Tongue (tissue), 2 donors: Measurements from ENCODE around the gene PRSS56. TPM values are rescaled to one million over a fixed set of nuclear protein-coding genes. Genes with fewer than 3 reads are reported as not detected.
A peak's percentile ranks its signal among the peaks of the same experiment; 100 is the strongest.

Experiments
- DNase-seq: peaks from one replicate; pipeline ENCODE4 v3.0.0-alpha.2; 2015
- total RNA-seq: library from RNA; depleted of rRNA; stranded (reverse); fragments of >200 nt; gene quantifications from one replicate; pipeline ENCODE4 v1.2.3, GENCODE V29; 2014

The PRSS56 gene
- total RNA-seq, result 0.82 TPM

DNA sequence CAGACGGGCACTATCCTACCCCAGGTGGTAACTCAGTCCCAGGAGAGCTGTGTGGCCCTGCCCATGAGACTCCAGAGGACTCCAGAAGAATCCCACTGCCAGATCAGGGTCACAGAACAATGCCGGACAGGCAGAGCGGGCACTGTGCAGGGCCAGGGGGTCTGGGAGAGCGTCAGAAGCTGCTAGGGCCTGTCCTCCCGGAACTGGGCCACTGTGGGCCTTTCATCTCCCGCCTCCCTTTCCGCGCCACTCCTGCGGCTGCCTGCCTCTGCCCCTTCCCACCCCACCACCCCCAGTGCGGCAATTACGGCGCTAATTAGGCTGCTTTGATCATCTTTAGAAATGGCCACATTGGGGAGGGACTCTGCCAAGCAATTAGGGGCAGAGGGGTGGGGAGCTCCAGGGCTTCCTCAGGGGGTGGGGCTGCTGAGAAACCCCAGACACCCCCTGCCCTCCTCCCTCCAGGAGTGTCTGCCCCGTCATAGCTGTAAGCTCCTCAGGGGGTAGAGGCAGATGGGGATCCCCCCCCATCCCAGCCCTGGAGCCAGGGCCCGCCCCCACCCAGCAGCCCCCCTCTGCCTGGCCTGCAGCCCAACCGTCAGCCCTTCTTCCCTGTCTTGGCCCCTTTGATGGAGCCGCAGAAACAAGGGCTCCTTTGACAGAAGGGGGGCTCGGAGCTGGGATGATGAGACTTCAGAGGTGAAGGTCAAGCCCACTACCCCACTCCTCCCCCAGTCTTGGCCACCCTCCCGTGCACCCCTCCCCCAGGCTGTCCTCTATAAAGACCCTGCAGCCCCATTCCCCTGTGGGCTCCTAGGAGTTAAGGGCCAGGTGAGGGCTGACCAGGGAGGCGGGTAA lies at the start of gene PRSS56:
Gene PRSS56, plus strand, starts transcription at position 808 of the 858 bp plus-strand sequence. CDS start 211 bp downstream, outside the sequence.
- no peak for DNase-seq

GRCh38 chr2:232473467-232473890 lies 46.7 kb upstream of the PRSS56 start:
- DNase-seq, result peak; percentile 89

DNA sequence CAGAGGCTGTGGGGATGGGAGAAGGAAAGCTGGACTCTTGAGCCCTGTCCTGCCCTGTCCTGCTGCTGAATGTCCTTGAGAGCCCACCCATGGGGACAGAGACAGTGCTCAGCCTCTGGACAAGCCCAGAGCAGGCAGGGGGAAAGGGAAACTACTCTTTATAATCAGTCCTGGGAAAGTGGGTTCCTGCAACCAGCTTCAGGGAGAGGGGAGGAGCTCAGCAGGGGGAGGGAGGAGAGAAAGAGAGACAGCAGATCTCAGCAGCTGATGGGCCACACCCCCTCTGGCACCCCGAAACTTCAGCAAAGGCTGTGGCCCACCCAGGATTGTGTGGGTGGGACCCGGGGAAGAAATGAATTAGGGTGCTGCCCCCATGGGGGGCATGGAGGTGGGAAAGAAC lies 44.1 kb upstream of the PRSS56 start:
- DNase-seq, result no peak

- no peak for DNase-seq
These were observed 43.4 kb upstream of the PRSS56 start for GRCh38 chr2:232476791-232477190.

DNA sequence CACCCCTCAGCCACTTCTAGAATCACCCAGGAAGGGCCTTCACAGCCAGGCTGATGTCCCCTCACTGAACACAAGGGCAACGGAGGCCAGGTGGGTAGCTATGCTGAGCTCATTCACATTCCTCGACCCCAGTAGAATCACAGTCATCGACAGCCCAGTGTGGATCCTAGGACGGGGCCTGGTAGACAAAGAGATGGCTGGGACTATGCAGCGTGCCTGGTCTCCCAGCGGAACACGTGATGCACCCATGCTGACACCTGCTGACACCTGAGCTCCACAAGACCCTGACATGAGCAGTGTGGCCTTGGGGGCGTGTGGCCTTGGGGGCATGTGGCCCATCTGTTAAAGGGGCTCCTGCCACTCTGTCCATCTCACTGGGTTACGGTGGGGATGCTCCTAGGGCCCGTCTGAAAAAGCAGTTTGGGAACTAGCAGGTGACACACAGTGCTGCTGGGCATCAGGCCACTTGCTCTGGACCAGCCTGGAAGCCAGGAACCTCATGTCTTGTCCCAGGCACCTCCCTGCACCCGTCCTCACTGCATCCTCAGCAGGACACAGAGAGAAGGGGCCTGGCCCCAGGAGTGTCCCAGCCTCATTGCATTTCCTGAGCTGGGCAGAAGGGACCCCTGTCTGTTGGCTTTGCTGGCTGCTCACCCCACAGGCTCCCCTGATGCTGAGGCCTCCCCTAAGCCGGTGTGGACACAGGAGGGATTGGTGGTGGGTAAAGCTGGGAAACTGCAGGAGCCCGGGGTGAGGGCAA lies 42.3 kb upstream of the PRSS56 start:
- no peak for DNase-seq

DNA sequence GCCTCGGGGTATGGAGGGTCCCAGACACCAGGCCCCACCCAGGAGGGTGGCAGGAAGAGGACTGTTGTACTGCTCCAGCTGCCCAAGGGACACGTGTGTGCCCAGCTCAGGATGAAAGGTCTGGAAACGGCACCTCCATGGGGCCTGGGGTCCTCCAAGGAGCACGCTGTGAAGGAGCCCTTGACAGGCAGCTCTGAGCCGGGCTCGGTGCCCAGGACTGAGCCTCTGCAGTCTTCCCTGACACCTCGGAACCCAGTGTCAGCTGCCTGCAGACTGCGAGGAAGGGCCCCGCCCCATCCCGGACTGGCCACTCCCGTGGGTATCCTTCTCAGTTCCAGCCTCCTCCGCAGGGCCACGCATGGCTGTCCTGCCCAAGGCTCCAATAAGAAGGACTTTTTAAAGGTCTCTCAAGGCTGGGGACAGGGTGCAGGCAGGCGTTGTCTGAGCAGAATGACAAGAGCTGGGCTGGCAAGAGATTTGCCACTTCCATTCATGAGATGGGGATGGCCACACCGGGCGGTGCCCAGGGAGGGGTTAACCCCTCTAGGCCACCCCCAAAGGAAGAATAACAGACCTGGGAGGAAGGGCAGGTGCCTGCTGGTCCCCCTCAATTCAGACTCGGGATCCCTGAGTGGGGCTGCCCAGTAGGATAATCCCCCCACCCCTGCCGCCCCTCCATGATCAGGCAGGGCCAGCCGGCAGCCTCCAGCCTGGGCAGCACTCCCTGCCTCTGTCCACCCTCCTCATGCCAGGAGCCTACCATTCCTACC lies 41.4 kb upstream of the PRSS56 start:
- no peak for DNase-seq

- no peak for DNase-seq
These were observed 40.6 kb upstream of the PRSS56 start for GRCh38 chr2:232479341-232480200.

DNA sequence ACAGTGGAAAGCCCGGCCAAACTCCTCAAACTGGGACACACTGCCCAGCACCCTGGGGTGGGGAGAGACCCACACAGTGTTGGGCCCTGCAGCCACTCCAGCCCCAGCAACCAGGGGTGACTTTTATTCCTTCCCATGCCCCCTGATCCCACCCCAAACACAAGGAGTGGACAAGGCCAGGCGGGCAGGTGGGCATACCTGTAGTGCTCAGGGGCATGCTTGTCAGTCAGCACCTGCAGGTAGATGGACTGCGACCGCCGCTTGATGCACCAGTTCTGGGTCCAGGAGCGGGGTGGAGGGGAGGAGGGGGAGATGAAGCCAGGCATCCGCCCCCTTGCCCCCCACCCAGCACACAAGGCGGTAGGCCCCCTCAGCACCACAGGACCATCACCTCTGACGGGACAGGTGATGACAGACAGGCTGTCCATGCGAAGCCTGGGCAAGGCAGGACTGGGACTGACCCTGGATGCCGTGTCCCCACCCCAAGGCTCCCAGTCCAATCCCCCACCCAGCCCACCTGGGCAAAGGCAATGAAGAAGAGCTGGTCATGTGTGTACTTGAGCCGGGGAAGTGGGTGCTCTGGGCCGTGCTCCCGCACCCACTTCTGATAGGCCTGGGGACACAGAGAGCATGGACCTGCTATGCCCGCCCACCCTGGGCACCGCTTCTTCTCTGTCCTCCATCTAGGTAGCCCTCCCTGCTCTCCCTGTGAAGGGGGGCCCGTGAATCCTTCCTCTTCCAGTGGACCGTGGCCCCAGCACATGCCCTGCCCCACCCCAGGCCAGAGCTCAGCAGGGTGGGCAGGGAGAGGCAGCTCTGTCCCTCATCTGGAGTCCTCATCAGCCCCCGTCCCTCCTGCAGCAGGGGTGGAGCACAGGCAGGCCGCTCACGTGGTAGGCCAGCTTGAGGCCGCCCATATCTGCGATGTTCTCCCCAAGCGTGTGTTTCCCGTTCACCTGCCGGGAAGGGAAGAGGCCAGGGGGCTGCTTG lies 39.7 kb upstream of the PRSS56 start:
- DNase-seq, result no peak

- no peak for DNase-seq
These were observed 38.7 kb upstream of the PRSS56 start for GRCh38 chr2:232481322-232482140.

DNA sequence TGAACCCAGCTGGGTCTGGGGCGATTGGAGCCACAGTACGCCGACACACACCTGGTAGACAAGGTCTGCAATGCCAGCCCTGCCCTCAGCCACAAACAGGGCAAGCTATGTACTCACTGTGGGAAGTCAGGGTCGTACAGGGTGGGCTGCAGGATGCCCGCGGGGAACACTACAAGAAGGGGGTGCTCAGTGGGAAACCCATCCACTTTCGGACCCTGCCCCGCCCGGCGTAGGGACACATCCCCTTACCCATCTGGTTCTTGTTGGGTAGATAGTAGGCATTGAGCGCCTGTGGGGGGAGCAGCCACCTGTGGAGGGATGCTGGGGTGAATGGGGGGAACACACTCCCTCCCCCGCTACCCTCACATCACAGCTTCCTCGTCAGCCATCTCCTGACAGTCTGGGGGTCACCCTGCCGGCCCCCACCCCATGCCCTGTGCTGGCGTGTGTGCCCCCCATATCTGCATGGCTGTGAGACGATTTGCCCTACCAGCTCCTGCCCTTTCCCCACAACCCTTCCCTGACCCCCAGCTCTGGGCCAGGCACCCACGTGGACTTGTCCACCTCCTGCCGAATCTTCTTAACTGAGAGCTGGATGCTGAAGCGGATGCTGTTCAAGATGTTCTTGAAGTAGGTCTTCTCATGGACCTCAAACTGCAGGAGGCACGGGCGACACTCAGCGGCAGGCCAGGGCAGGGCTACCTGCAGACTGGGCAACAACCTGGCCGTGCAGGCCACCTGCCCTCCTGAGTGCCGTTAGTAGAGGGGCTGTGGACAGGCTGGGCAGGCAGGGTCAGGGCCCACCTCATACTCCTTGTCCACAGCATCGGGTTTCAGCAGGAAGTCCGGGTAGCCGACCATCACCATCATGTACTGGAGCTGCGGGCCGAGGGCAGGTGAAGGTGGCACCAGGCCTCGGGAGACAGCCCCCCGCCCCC lies 37.6 kb upstream of the PRSS56 start:
- no peak for DNase-seq

DNA sequence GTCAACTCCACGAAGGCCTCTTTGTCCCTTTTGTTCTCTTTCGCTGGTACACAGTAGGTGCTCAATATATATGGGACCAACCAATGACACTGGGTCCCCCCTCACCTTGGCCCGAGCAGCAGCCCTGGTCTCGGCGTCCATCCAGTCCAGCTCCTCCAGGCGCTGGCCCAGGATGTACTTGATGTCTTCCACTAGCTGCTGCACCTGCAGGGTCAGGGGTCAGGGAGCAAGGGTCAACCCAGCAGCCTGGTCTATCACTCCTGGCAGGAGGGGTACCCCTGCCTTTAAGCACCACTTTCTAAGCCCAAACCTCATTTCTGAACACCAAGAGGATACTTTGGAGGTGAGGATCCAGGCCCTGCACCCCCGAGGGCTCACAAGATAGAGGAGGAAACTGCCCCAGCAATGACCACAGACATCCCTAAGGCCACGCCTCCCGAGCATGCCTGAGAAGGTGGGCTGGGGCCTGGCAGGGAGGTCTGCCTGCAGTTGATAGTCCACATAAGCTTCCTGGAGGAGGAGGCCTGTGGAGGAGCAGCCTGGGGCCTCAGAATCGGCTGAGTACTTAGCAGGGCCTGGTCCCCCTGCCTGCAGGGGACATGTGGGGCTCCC lies 36.8 kb upstream of the PRSS56 start:
- no peak for DNase-seq

DNA sequence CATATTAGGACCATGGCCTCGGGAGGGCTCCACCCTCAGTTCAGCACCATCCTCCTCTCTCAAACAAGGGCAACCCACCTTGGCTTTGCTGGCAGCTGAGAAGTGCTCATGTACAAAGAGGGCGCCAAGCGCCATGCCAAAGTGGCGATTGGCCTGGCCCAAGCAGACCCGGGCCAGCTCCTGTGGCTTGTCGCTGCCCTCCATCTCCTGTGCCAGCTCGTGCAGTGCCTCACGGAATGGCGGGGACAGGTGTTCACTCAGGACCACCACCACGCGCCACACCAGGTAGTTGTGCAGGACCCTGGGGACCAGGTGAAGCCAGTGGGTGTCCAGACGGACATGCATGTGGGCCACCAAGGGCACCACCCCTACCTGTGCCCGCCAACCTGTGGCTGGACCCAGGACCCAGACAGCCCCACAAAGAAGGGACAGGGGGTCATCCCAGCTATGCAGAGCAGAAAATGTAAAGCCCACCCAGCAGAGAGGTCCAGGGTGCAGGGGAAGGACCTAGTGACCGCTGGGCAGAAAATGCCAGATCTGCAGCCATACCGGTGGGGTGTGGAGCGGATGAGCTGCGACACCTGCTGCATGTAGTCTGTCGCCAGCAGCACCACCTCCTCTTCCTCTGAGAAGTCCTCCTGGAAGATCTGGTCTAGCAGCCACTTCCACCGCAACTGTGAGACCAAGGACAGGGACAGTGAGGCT lies 36.1 kb upstream of the PRSS56 start:
- DNase-seq, result no peak

GRCh38 chr2:232484628-232485347 lies 35.4 kb upstream of the PRSS56 start:
- no peak for DNase-seq

- no peak for DNase-seq
These were observed 34.8 kb upstream of the PRSS56 start for GRCh38 chr2:232485348-232485756.

GRCh38 chr2:232485757-232486557 lies 34.2 kb upstream of the PRSS56 start:
- DNase-seq, result no peak
